Trophoblast cell (in vitro differentiated cells and primary cell): ENCODE results near the gene SLC51B. TPM values are rescaled to one million over a fixed set of nuclear protein-coding genes. Genes with fewer than 3 reads are reported as not detected.

Source experiments
- DNase-seq, 2 donors: peaks; one replicate each; pipeline ENCODE4 v3.0.0-alpha.2; 2016
- H2AFZ ChIP-seq: 2 replicates; pipeline ENCODE4 v1.6.1; 2013; ENCODE audit warnings: low read length, moderate library complexity, mild to moderate bottlenecking; ENCODE audit not compliant: insufficient read depth, poor library complexity
- H2AK5ac ChIP-seq: 2 replicates; pipeline ENCODE4 v1.6.1; 2013; ENCODE audit warnings: mild to moderate bottlenecking, low read length
- H2BK120ac ChIP-seq: 2 replicates; pipeline ENCODE4 v1.6.1; 2013; ENCODE audit warnings: low read length, mild to moderate bottlenecking, moderate library complexity; ENCODE audit not compliant: insufficient read depth, poor library complexity
- H2BK12ac ChIP-seq: 2 replicates; pipeline ENCODE4 v1.6.1; 2013; ENCODE audit warnings: mild to moderate bottlenecking, low read length, moderate library complexity
- H2BK5ac ChIP-seq: 2 replicates; pipeline ENCODE4 v1.6.1; 2013; ENCODE audit warnings: low read length, low read depth, moderate library complexity, mild to moderate bottlenecking; ENCODE audit not compliant: poor library complexity
- H3K14ac ChIP-seq: 2 replicates; pipeline ENCODE4 v1.6.1; 2013; ENCODE audit warnings: mild to moderate bottlenecking, low read length
- H3K18ac ChIP-seq: 2 replicates; pipeline ENCODE4 v1.6.1; 2013; ENCODE audit warnings: mild to moderate bottlenecking, low read length
- H3K23ac ChIP-seq: 2 replicates; pipeline ENCODE4 v1.6.1; 2013; ENCODE audit warnings: low read length
- H3K27ac ChIP-seq: 2 replicates; pipeline ENCODE4 v1.5.1; 2013; ENCODE audit warnings: low read depth, mild to moderate bottlenecking, inconsistent platforms, low read length, moderate library complexity
- H3K27me3 ChIP-seq: 2 replicates; pipeline ENCODE4 v1.6.1; 2013; ENCODE audit warnings: inconsistent platforms, mild to moderate bottlenecking, low read length, moderate library complexity; ENCODE audit not compliant: insufficient read depth
- H3K36me3 ChIP-seq, 2 experiments: 1 replicate in 1 of 2; 2 replicates in 1 of 2; pipeline ENCODE4 v1.6.1; 2013; ENCODE audit warnings: low read length in 2 of 2, mild to moderate bottlenecking in 2 of 2, moderate library complexity in 1 of 2; ENCODE audit not compliant: insufficient read depth in 2 of 2, control insufficient read depth in 1 of 2
- H3K4ac ChIP-seq: 2 replicates; pipeline ENCODE4 v1.6.1; 2013; ENCODE audit warnings: low read depth, mild to moderate bottlenecking, low read length, moderate library complexity
- H3K4me1 ChIP-seq, 2 experiments: 1 replicate in 1 of 2; 2 replicates in 1 of 2; pipeline ENCODE4 v1.6.1; 2013; ENCODE audit warnings: low read length in 2 of 2, mild to moderate bottlenecking in 2 of 2, moderate library complexity in 1 of 2; ENCODE audit not compliant: insufficient read depth in 2 of 2, control insufficient read depth in 1 of 2
- H3K4me2 ChIP-seq: 2 replicates; pipeline ENCODE4 v1.6.1; 2013; ENCODE audit warnings: inconsistent platforms, mild to moderate bottlenecking, low read length, moderate library complexity
- H3K4me3 ChIP-seq: 2 replicates; pipeline ENCODE4 v1.5.1; 2013; ENCODE audit warnings: mild to moderate bottlenecking, low read depth, low read length, inconsistent platforms
- H3K79me1 ChIP-seq: one replicate; pipeline ENCODE4 v1.6.1; 2013; ENCODE audit warnings: low read length
- H3K79me2 ChIP-seq: 2 replicates; pipeline ENCODE4 v1.6.1; 2013; ENCODE audit warnings: low read length, mild to moderate bottlenecking; ENCODE audit not compliant: control insufficient read depth, insufficient read depth, poor library complexity
- H3K9ac ChIP-seq: 2 replicates; pipeline ENCODE4 v1.6.1; 2013; ENCODE audit warnings: mild to moderate bottlenecking, low read length
- H3K9me3 ChIP-seq: 2 replicates; pipeline ENCODE4 v1.6.1; 2013; ENCODE audit warnings: low read depth, mild to moderate bottlenecking, control low read depth, inconsistent platforms, low read length; ENCODE audit not compliant: insufficient read depth
- H4K12ac ChIP-seq: 2 replicates; pipeline ENCODE4 v1.6.1; 2013; ENCODE audit warnings: low read depth, mild to moderate bottlenecking, low read length, moderate library complexity
- H4K8ac ChIP-seq: 2 replicates; pipeline ENCODE4 v1.6.1; 2013; ENCODE audit warnings: low read depth, mild to moderate bottlenecking, low read length, moderate library complexity
- H4K91ac ChIP-seq: one replicate; pipeline ENCODE4 v1.6.1; 2013; ENCODE audit warnings: low read depth, mild to moderate bottlenecking, low read length, moderate library complexity
- WGBS: extraction: QIAGEN DNeasy Blood & Tissue Kit; methylation state at CpG from one replicate; pipeline ENCODE4 v1.1.7; 2013; ENCODE audit warnings: missing lambda C conversion rate; ENCODE audit not compliant: insufficient read length, insufficient coverage; ENCODE audit errors: extremely low coverage; 5-methylcytosine and 5-hydroxymethylcytosine counted together
- polyA plus RNA-seq: library from polyadenylated mRNA; stranded (reverse); fragments of 200-250 nt; gene quantifications from 2 replicates; pipeline ENCODE4 v1.2.3, GENCODE V29; 2013

SLC51B gene
- 0.07 TPM in 1 of 2 replicates, not detected in the other for polyA plus RNA-seq

DNA sequence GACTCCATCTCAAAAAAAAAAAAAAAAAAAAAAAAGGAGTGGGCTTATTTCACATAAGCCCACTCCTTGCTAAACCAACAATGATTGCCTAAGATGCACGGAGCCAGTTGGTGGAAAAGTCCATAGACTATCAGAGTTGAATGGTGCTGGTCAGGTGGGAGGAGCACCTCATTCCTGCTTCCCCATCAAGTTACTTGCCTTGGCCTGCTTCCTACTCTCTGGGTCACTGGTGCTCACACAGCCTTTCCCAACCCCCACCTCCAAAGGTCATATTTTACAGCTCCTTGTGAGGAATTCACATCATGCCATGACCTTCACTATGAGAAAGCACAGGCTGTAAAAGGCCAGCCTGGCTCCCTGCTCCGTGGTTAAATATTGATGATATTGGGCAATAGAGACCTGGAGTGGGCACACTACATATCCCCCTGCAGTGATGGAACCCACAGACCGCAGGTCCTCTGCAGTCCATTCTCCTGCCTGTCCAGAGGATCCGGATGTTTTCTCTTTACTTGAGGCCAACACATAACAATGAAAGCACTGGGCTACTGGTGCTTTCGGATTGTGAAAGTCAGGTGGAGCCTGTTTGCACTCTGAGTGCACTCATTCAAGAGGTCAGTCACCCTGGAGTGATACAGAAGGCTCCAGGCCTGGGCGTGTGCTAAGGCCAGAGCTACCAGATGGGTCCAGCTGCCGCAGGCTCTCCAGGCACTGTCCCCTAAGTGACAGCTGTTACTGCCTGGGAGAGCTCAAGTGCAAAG, at the start of gene SLC51B:
Gene SLC51B (plus strand): TSS at position 664 of the 758 bp plus-strand sequence. CDS start 4,618 bp downstream, outside the sequence.
- no peaks in the 10 kb centered on the region for H3K79me1 ChIP-seq

GRCh38 chr15:64997066-64997465, 48.1 kb upstream of the SLC51B start:
- Histone ChIP-seq H3K4me1 (no peaks in the 10 kb centered on the region), H2AFZ (no peak overlapping the region), H3K18ac (no peak overlapping the region), H3K79me1 (no peaks in the 10 kb centered on the region), H3K23ac (no peak overlapping the region), H3K4ac (no peak overlapping the region), H4K12ac (no peak overlapping the region), H3K79me2 (no peaks in the 10 kb centered on the region), H3K36me3 (no peaks in the 10 kb centered on the region), H3K9me3 (no peaks in the 10 kb centered on the region), H3K4me3 (no peak overlapping the region), H4K8ac (no peak overlapping the region), H2BK12ac (no peak overlapping the region), H3K9ac (no peak overlapping the region), H3K4me2 (no peak overlapping the region), H2BK5ac (no peak overlapping the region), H3K27me3 (no peaks in the 10 kb centered on the region), H3K14ac (no peak overlapping the region), H4K91ac (no peak overlapping the region), H2AK5ac (no peak overlapping the region), H2BK120ac (no peak overlapping the region), H3K27ac (no peak overlapping the region)
- DNase-seq, result no peak
- WGBS, result no CpG with 5 or more reads among the region's 5 CpGs

More for the DNA sequence above, at the start of gene SLC51B:
- Histone ChIP-seq H2AK5ac (no peak within 1 kb of the TSS), H4K8ac (no peak within 1 kb of the TSS), H4K91ac (no peak within 1 kb of the TSS), H4K12ac (no peak within 1 kb of the TSS), H3K18ac (no peak within 1 kb of the TSS), H3K23ac (no peak within 1 kb of the TSS), H2BK120ac (no peak within 1 kb of the TSS), H3K9me3 (no peaks in the 10 kb centered on the region), H3K36me3 (no peaks in the 10 kb centered on the region), H3K4me3 (no peak within 1 kb of the TSS), H3K4ac (no peak within 1 kb of the TSS), H3K79me2 (no peaks in the 10 kb centered on the region), H3K27me3 (no peaks in the 10 kb centered on the region), H2BK5ac (no peak within 1 kb of the TSS), H2BK12ac (no peak within 1 kb of the TSS), H2AFZ (no peak within 1 kb of the TSS), H3K14ac (no peak within 1 kb of the TSS), H3K4me1 (peaks cover 2 to 4% of the 10 kb centered on the region in 2 experiments), H3K4me2 (no peak within 1 kb of the TSS), H3K27ac (no peak within 1 kb of the TSS), H3K9ac (no peak within 1 kb of the TSS)
- no CpG with 5 or more reads among the region's 7 CpGs for WGBS
- DNase-seq, result peak in 1 of 2 donors; percentile 13

GRCh38 chr15:64997745-64998375, 47.3 kb upstream of the SLC51B start:
- H3K4me2 ChIP-seq, result no peak overlapping the region
- no peaks in the 10 kb centered on the region for H3K79me1 ChIP-seq
- H3K4me3 ChIP-seq, result no peak overlapping the region
- H3K36me3 ChIP-seq, result no peaks in the 10 kb centered on the region
- no peak overlapping the region for H2BK120ac ChIP-seq
- no peak overlapping the region for H3K18ac ChIP-seq
- no peaks in the 10 kb centered on the region for H3K4me1 ChIP-seq
- H2AFZ ChIP-seq, result no peak overlapping the region
- H3K9ac ChIP-seq, result no peak overlapping the region
- H3K27ac ChIP-seq, result no peak overlapping the region
- H3K9me3 ChIP-seq, result no peaks in the 10 kb centered on the region
- no peak overlapping the region for H4K12ac ChIP-seq
- no peak overlapping the region for H3K14ac ChIP-seq
- H3K23ac ChIP-seq, result no peak overlapping the region
- no peaks in the 10 kb centered on the region for H3K79me2 ChIP-seq
- no peak overlapping the region for H4K91ac ChIP-seq
- no peak overlapping the region for H2BK12ac ChIP-seq
- no peak overlapping the region for H2BK5ac ChIP-seq
- H4K8ac ChIP-seq, result no peak overlapping the region
- no peak overlapping the region for H3K4ac ChIP-seq
- H3K27me3 ChIP-seq, result no peaks in the 10 kb centered on the region
- no peak overlapping the region for H2AK5ac ChIP-seq
- no peak for DNase-seq
- WGBS, result no CpG with 5 or more reads among the region's 4 CpGs

GRCh38 chr15:65004993-65005392, 40.2 kb upstream of the SLC51B start:
- Histone ChIP-seq H3K27ac (no peak overlapping the region), H3K4me1 (peaks cover 0 to 1% of the 10 kb centered on the region in 2 experiments), H3K36me3 (peaks cover 0 to 4% of the 10 kb centered on the region in 2 experiments), H3K23ac (no peak overlapping the region), H3K14ac (no peak overlapping the region), H3K79me2 (no peaks in the 10 kb centered on the region), H2BK120ac (no peak overlapping the region), H3K9me3 (no peaks in the 10 kb centered on the region), H2BK12ac (no peak overlapping the region), H4K91ac (no peak overlapping the region), H3K9ac (no peak overlapping the region), H3K18ac (no peak overlapping the region), H3K79me1 (no peaks in the 10 kb centered on the region), H4K12ac (no peak overlapping the region), H3K27me3 (no peaks in the 10 kb centered on the region), H3K4me2 (no peak overlapping the region), H2AFZ (no peak overlapping the region), H2AK5ac (no peak overlapping the region), H3K4ac (no peak overlapping the region), H3K4me3 (no peak overlapping the region), H2BK5ac (no peak overlapping the region), H4K8ac (no peak overlapping the region)
- no peak for DNase-seq
- WGBS, result no CpG with 5 or more reads among the region's 3 CpGs
